BJ (cell line): Measurements from ENCODE around the gene NIPBL. TPM values are rescaled to one million over a fixed set of nuclear protein-coding genes. Genes with fewer than 3 reads are reported as not detected.
A peak's percentile ranks its signal among the peaks of the same experiment; 100 is the strongest.

ENCODE experiments used
- CTCF ChIA-PET: fragments of 350-600 bp; formaldehyde crosslinking; extraction: SDS; loops from one replicate; lab custom pipeline; 2021; ENCODE audit warnings: antibody characterized with exemption, inconsistent platforms; lab: Yijun Ruan, JAX
- POLR2A ChIA-PET: fragments of 300-600 bp; sonication (Branson Sonifier 250); formaldehyde crosslinking; extraction: SDS; loops from one replicate; lab custom pipeline; 2021; ENCODE audit warnings: antibody characterized with exemption; lab: Charles Lee
- DNase-seq: peaks from one replicate; pipeline ENCODE4 v3.0.0-alpha.2; 2011; ENCODE audit warnings: low read depth
- H3K27me3 ChIP-seq: 2 replicates; pipeline ENCODE4 v1.6.0; 2011; ENCODE audit warnings: low read length; ENCODE audit not compliant: control insufficient read depth, insufficient read depth
- H3K36me3 ChIP-seq: 2 replicates; pipeline ENCODE4 v1.5.1; 2011; ENCODE audit warnings: low read length; ENCODE audit not compliant: control insufficient read depth, insufficient read depth
- H3K4me3 ChIP-seq: 2 replicates; pipeline ENCODE4 v1.5.1; 2011; ENCODE audit warnings: low read depth, mild to moderate bottlenecking, control low read depth, low read length
- polyA plus RNA-seq: library from polyadenylated mRNA; depleted of rRNA; stranded (reverse); fragments of >200 nt; gene quantifications from 2 replicates; pipeline ENCODE4 v1.2.3, GENCODE V29; 2011
- TF ChIP-seq, protein P1 (sequence below): IDR thresholded peaks from 2 replicates; pipeline ENCODE4 v1.5.1; 2011; ENCODE audit warnings: low read depth, mild to moderate bottlenecking, control low read depth, inconsistent platforms, low read length, moderate library complexity; ENCODE audit not compliant: insufficient read depth

Gene NIPBL
- polyA plus RNA-seq, 1 experiment: 25.6 TPM

DNA sequence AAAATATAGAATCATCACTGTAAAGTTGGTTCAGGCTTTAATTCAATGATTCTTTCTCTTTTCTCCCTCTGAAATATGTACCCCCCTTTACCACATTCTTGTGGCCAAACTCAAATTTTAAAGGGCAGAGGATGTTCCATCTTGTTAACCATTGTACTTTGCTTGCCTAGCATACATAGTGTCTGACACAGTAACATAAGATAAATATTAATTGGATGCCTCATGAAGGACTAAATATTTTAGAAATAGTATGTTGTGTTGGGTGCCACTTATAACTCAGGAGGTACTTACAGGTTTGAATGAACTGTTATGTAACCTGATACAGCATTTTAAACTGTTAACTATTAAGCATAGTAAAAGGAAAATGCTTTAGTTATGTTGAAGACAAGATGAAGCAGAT lies 71.5 kb downstream of the NIPBL start:
- TF ChIP-seq, protein P1, sequence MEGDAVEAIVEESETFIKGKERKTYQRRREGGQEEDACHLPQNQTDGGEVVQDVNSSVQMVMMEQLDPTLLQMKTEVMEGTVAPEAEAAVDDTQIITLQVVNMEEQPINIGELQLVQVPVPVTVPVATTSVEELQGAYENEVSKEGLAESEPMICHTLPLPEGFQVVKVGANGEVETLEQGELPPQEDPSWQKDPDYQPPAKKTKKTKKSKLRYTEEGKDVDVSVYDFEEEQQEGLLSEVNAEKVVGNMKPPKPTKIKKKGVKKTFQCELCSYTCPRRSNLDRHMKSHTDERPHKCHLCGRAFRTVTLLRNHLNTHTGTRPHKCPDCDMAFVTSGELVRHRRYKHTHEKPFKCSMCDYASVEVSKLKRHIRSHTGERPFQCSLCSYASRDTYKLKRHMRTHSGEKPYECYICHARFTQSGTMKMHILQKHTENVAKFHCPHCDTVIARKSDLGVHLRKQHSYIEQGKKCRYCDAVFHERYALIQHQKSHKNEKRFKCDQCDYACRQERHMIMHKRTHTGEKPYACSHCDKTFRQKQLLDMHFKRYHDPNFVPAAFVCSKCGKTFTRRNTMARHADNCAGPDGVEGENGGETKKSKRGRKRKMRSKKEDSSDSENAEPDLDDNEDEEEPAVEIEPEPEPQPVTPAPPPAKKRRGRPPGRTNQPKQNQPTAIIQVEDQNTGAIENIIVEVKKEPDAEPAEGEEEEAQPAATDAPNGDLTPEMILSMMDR: no peak
- no peaks in the 10 kb centered on the region for H3K27me3 ChIP-seq
- CTCF ChIA-PET: no interaction called here

DNA sequence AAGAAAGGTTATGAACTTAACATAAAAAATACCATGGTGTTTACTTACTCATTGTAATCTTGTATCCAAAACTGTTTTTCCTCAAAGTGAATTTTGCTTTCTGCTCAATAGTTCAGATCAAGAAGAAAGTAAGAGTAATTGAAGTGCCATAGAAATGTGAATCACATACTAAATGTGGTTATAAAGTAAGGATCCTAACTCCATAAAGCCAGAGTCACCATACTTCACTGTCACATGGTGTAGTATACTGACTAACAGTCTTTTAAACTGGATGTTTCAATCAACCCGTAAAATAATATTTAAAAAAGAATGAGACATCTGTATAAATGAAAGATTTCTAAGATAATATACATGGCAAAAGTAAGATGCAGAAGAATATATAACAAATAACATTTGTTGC lies 72.1 kb downstream of the NIPBL start:
- Histone ChIP-seq H3K4me3 (no peak overlapping the region), H3K27me3 (no peaks in the 10 kb centered on the region), H3K36me3 (no peaks in the 10 kb centered on the region; the same call in 1 of the 2 replicates)
- TF ChIP-seq, protein P1: no peak
- CTCF ChIA-PET: interaction anchor here (0.6 kb wide), 1 partner anchor 545 kb away, joined by 3 read pairs; no protein-coding TSS in a partner anchor
- no peak for DNase-seq
- POLR2A ChIA-PET: no interaction called here

More for the DNA sequence above, 71.5 kb downstream of the NIPBL start:
- Histone ChIP-seq H3K36me3 (no peaks in the 10 kb centered on the region), H3K4me3 (no peak overlapping the region)
- POLR2A ChIA-PET: no interaction called here
- no peak for DNase-seq

DNA sequence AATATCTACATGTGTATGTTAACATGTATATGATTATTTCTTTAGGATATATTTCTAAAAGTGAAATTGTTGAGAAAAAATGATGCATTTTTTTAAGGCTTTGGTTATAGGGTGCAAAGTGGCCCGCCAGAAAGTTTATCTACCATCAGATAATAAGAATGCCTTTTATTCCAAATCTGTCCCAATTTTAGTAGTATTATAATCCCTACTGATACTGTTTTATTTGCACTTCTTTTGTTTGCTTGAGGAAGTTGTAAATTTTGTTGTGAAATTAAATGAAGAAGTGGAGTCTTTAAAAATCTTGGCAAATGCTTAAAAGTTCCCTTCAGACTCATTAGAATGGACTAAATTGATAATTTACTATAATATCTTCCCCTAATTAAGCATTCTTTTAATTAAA lies 73.0 kb downstream of the NIPBL start:
- Histone ChIP-seq H3K27me3 (no peaks in the 10 kb centered on the region), H3K36me3 (no peaks in the 10 kb centered on the region; the same call in 1 of the 2 replicates), H3K4me3 (no peak overlapping the region)
- TF ChIP-seq, protein P1: no peak
- ChIA-PET CTCF (no interaction called here), POLR2A (no interaction called here)
- DNase-seq: no peak

DNA sequence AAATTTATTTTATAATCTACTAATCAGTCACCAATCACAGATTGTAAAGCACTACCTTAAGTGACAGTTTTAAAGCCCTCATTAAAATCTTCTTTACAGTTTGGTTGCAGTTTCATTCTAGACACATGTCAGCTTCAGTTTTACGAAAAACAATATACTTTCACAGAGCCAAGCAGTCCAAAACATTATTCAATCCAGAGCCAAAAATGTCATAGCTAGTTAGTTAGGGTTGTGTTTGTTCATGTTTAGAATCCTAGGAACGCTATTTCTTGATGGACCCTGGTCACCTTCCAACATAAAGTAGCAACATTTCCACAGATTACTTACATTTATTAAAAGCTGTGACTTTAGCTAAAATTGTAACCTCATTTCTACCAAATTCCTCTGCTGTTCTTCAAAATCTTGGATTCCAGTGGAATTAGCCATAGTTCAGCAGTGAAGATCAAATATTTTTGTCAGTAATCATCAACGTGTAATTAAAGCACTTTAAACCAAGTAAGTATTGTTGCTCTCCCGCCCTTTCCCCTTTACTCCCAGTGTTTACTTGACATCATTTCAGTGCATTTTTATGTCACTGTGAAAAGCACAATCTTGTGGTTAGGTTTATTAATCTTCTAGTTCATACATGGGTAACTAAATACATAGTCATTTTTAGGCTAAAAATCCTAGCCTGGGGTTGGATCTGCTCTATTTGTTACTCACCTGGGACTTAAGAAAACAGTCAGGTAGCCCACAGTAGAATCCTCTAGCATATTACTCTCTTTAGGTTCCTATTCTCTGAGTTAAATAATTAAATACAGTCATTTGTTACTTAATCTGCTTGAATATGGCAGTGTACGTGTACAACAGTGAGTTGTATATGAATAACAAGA lies 74.3 kb downstream of the NIPBL start:
- CTCF ChIA-PET: no interaction called here

DNA sequence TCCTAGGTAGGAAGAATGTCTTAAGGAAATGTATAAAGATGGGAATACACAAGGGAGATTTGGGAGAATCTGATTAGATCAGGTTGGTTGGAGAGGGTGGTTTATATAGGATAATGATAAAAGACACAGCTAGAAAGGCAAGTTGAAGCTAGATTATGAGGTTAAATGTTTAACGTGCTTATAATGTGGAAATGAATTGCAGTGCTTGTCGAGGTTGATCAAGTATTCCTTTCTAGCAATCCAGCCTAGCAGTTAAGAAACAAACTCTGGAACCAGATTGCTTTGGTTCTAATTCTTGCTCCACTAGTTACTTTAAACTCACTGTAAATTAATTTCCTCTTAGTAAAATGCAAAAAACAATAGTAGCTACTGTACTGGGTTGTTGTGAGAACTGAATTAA lies 76.5 kb downstream of the NIPBL start:
- TF ChIP-seq, protein P1: no peak
- CTCF ChIA-PET: interaction anchor here (0.7 to 1.3 kb wide), 2 partner anchors 182 to 225 kb away, joined by 3 to 4 read pairs; no protein-coding TSS in a partner anchor
- DNase-seq: no peak
- Histone ChIP-seq H3K4me3 (no peak overlapping the region), H3K36me3 (no peaks in the 10 kb centered on the region; the same call in 1 of the 2 replicates), H3K27me3 (no peaks in the 10 kb centered on the region)
- POLR2A ChIA-PET: no interaction called here

More for the DNA sequence above, 74.3 kb downstream of the NIPBL start:
- Histone ChIP-seq H3K4me3 (no peak overlapping the region), H3K27me3 (no peaks in the 10 kb centered on the region), H3K36me3 (no peaks in the 10 kb centered on the region; the same call in 1 of the 2 replicates)
- TF ChIP-seq, protein P1: no peak
- POLR2A ChIA-PET: interaction anchor here (0.5 kb wide), 1 partner anchor 31 kb away, joined by 5 read pairs; no protein-coding TSS in a partner anchor
- peak; percentile 71 for DNase-seq
